C1 segment of cervical spinal cord (tissue), 14 donors: ENCODE data around the gene KRT39.
"Not testable (repeated sequence)": the region's sequence is repeated elsewhere in the genome, so short reads cannot be mapped to it uniquely, and the experiment has no call there.

ENCODE experiments used
- DNase-seq, 14 donors: peaks; one replicate each; lab custom pipeline; 2025; lab: John Stamatoyannopoulos, UW

The KRT39 gene

GRCh38 chr17:40940266-40940665 is 26.5 kb downstream of the KRT39 start:
- DNase-seq: no peak

GRCh38 chr17:40938981-40939380 is 27.8 kb downstream of the KRT39 start:
- no peak for DNase-seq

GRCh38 chr17:40937384-40937819 is 29.3 kb downstream of the KRT39 start, which contains the start of gene KRT23:
TSS of gene KRT23 (minus strand) at chr17:40937646. CDS start at chr17:40936603, 1,043 bp downstream.
- DNase-seq: no peak

- DNase-seq: no peak
These were observed 29.8 kb downstream of the KRT39 start for GRCh38 chr17:40936976-40937375.

GRCh38 chr17:40936437-40936971 is 30.2 kb downstream of the KRT39 start:
- DNase-seq: no peak

- no peak for DNase-seq
These were observed 31.1 kb downstream of the KRT39 start for GRCh38 chr17:40935624-40936023.

GRCh38 chr17:40932608-40933007 is 34.1 kb downstream of the KRT39 start:
- no peak for DNase-seq

GRCh38 chr17:40931311-40931710 is 35.4 kb downstream of the KRT39 start:
- DNase-seq: no peak

- no peak for DNase-seq
These were observed 40.4 kb downstream of the KRT39 start for GRCh38 chr17:40926341-40926740.

GRCh38 chr17:40922239-40922638 is 44.5 kb downstream of the KRT39 start:
- peak in 10 of 14 donors; percentile 1 to 52 (median 6) for DNase-seq

GRCh38 chr17:40921026-40921425 is 45.7 kb downstream of the KRT39 start:
- no peak for DNase-seq

GRCh38 chr17:40917116-40917515 is 49.6 kb downstream of the KRT39 start:
- DNase-seq: not testable (repeated sequence)

- no peak for DNase-seq
These were observed 50.4 kb downstream of the KRT39 start for GRCh38 chr17:40916366-40916765.

GRCh38 chr17:40915721-40916256 is 51.0 kb downstream of the KRT39 start:
- no peak for DNase-seq

GRCh38 chr17:40915199-40915661 is 51.5 kb downstream of the KRT39 start:
- no peak for DNase-seq

GRCh38 chr17:40914075-40914855 is 52.5 kb downstream of the KRT39 start:
- no peak for DNase-seq

GRCh38 chr17:40912486-40913210 is 54.1 kb downstream of the KRT39 start:
- no peak for DNase-seq

- DNase-seq: no peak
These were observed 56.3 kb downstream of the KRT39 start for GRCh38 chr17:40910441-40910841.

- DNase-seq: no peak
These were observed 57.0 kb downstream of the KRT39 start for GRCh38 chr17:40909755-40910154.

GRCh38 chr17:40909351-40909750 is 57.4 kb downstream of the KRT39 start:
- DNase-seq: peak in 12 of 14 donors; percentile 7 to 62 (median 38)
